GM19324 (cell line): ENCODE measurements around the gene SYCN.

Source experiments
- ATAC-seq: cut with Tn5 transposase; IDR thresholded peaks from one replicate; pipeline ENCODE4 v1.9.1; 2021; ENCODE audit warnings: mild to moderate bottlenecking, moderate library complexity; ENCODE audit not compliant: unreplicated experiment, low FRiP score

Gene SYCN

GRCh38 chr19:39157275-39157996, 46.6 kb downstream of the SYCN start:
- no peak for ATAC-seq

GRCh38 chr19:39156326-39157230, 47.5 kb downstream of the SYCN start:
- ATAC-seq = no peak

GRCh38 chr19:39155741-39156140, 48.3 kb downstream of the SYCN start:
- ATAC-seq = no peak

- ATAC-seq = no peak
These were observed 48.9 kb downstream of the SYCN start for GRCh38 chr19:39155114-39155700.

DNA sequence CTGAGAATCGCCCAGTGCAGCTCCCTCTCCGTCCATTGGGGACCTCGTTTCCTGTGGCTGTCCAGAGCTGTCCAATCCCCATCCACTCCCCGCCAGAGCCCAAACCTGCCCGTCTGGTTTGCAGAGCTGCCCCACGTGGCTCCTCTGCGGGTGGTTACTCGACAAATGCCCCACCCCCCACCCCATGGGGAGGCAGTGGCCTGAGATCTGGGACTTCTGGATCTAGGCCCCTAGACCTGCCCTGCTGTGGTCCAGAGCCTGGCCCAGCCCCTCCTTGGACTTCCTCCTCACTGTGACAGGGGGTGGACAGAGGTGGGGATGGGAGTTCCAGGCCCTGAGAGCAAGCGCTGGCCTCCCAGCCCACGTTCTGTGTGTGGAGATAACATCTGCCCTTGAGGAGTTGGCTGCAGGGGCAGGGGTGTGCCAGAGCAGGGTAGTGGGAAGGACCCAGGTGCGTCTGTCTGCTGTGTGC, 49.4 kb downstream of the SYCN start:
- no peak for ATAC-seq

- ATAC-seq = no peak
These were observed 49.9 kb downstream of the SYCN start for GRCh38 chr19:39154100-39154628.
